Ureter (tissue), 1 donor: Measurements from ENCODE around the gene RAB11FIP3. TPM values are rescaled to one million over a fixed set of nuclear protein-coding genes. Genes with fewer than 3 reads are reported as not detected.
"Not testable (repeated sequence)": the region's sequence is repeated elsewhere in the genome, so short reads cannot be mapped to it uniquely, and the experiment has no call there.

ENCODE experiments used
- DNase-seq: peaks from one replicate; pipeline ENCODE4 v3.0.0-alpha.2; 2020; ENCODE audit warnings: low spot score
- total RNA-seq: library from RNA; stranded (reverse); gene quantifications from one replicate; pipeline ENCODE4 v1.2.4, GENCODE V29; 2023
- donor health status: DM: yes; HTN: yes; CAD: no.

Gene RAB11FIP3, protein sequence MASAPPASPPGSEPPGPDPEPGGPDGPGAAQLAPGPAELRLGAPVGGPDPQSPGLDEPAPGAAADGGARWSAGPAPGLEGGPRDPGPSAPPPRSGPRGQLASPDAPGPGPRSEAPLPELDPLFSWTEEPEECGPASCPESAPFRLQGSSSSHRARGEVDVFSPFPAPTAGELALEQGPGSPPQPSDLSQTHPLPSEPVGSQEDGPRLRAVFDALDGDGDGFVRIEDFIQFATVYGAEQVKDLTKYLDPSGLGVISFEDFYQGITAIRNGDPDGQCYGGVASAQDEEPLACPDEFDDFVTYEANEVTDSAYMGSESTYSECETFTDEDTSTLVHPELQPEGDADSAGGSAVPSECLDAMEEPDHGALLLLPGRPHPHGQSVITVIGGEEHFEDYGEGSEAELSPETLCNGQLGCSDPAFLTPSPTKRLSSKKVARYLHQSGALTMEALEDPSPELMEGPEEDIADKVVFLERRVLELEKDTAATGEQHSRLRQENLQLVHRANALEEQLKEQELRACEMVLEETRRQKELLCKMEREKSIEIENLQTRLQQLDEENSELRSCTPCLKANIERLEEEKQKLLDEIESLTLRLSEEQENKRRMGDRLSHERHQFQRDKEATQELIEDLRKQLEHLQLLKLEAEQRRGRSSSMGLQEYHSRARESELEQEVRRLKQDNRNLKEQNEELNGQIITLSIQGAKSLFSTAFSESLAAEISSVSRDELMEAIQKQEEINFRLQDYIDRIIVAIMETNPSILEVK
- 42.0 TPM for total RNA-seq

DNA sequence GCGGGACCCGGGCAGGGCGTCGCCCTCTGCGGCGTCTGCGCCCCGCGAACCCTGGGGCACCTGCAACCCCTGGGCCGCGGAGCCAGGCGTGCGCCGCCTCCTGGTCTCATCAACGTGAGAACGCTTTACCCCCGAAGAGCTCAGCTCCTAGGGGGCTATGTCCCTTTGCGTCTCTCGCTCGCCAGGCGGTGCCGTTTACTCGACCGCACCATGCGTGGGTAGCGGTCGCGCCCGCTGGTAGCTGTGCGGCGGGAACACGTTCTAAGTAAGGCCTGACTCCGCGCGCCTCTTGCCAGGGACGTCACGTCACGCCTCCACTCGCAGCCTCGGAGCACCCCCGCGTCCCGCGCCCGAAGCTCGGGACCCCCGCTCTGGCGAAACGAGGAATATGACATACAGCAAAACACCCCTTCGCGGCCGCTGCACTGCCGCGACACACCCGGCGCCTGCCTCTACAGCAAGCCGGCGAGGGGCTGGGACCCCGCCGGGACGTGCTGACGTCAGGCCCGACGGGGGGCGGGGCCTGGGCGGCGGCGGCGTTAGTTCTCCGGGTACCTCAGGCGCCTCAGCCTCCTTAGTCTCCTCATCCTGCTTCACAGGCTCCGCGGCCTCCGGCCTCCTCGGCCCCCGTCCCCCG lies at the start of gene RAB11FIP3:
Gene RAB11FIP3 (plus strand): TSS at position 568 of the 637 bp plus-strand sequence. CDS start 358 bp downstream, outside the sequence.
- DNase-seq = peak; percentile 82

DNA sequence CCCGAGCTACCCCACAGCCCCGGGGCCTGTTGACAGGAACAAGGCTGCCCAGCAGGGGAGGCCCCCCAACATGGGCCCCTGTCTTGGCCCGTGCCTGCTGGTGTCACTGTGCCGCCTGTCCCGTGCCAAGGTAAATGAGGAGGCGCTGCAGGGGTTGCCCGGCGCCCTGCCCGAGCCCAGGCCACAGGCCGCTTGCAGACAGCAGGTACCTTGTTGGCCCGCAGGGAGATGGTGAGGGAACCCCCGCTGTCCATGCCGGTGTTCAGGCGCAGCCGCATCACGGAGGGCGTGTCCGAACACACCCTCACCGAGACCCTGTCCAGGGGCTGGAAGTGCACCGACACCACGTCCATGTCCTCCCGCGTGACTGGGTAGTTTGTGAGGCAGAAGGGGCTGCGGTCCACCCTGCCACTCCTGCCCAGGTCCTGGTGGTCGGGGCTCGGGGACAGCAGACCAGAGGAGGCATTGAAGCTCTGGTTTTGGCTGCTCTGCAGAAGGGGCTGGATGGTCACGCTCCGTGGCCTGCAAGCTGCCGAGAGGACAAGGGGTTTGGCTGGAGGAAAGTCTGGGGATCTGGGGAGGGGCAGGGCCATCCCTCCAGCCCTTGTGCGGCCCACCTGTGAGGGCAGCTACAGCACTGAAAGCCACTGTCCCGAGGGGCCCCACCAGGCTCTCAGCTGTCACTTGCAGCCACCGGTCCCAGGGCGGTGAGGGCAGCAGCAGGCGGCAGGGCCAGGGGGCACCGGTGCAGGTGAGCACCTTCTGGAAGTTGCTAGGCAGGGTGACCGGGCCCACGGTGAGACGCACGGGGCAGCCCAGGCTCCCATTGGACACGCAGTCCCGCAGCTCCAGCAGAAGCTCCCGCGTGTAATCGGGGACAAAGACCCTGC lies 49.3 kb upstream of the RAB11FIP3 start:
- no peak for DNase-seq

DNA sequence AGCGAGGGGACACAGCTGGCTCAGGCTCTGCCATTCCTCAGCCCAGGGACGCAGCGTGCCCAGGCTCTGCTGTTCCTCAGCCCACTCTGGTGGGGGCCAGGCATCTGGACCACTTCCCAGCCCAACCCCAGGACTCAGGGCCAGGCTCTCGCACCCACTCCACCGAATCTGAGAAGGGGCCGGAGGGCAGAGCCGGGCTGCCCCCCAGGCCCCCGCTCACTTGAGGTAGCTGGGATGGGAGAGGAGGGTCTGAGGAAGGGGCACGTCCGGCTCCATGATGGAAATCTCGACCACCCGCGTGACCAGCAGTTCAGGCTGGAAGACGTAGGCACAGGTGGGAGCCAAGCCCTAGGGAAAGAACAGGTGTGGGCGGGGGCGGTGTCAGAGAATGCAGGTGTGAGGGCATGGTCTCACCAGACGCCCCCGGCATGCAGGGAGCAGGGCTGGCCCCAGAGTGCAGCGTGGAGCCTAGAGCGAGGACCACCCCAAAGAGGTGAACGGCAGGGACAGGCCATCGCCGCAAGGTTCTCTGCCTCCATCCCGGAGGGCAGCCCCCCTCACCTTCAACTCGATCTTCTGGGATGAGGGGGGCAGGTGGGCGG lies 48.5 kb upstream of the RAB11FIP3 start:
- no peak for DNase-seq

DNA sequence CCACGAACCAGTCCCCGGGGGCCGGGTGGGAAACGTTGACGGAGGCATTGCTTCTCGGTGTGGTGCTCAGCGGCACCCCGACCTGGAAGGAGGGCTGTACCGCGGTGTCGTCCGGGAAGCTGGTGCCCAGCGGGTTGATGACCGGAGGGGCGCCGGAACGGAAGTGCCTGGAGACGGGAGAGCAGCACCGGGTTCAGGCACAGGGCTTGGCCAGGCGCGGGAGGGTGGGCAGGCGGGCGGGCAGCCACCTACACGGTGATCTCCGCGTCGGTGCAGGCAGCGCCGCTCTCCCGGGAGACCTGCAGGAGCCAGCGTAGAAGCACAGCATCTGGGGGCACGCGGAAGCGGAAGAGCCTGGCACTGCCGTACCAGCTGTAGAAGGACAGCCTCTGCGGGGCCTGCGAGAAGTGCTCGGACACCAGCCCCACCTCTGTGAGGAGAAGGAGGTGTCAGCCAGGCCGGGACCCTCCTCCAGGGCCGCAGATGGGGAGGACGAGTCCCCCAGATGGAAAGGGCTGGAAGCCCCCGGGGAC lies 48.0 kb upstream of the RAB11FIP3 start:
- DNase-seq = no peak

DNA sequence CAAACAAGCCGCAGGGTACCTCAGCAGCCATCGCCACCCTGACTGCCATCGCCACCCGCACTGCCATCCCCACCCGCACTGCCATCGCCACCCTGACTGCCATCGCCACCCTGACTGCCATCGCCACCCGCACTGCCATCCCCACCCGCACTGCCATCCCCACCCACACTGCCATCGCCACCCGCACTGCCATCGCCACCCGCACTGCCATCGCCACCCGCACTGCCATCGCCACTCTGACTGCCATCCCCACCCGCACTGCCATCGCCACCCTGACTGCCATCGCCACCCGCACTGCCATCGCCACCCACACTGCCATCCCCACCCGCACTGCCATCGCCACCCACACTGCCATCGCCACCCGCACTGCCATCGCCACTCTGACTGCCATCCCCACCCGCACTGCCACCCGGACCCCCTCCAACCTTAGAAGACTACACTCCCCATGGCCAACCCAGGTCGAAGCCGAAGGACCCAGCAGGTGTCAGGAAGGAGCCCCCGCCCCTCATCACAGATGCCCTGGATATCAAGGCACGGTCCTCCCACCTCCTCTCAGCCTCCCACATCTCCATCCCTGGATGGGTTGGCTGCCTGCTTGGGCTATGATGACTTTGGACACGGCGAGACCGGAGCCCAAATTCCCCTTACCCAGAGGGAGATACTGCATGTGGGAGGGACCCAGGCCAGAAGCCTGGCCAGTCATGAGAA lies 47.2 kb upstream of the RAB11FIP3 start:
- DNase-seq = not testable (repeated sequence)

DNA sequence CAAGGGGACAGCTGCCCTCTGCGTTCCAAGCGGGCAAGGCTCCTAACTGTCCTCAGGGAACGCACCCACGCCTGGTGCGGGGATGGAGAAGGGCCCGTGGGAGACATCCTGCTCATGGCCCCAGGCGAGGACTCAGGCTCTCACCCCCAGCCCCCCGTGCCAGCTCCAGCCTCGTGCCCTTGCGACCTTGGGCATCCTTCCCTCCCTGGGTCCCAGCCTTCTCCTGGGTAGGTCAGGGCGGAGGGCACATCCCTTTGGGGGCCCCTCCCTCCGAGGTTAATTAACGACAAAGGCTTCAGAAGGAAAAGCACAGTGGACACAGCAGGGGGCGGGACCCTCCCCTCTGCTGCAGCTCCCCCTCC lies 46.6 kb upstream of the RAB11FIP3 start:
- DNase-seq = no peak

DNA sequence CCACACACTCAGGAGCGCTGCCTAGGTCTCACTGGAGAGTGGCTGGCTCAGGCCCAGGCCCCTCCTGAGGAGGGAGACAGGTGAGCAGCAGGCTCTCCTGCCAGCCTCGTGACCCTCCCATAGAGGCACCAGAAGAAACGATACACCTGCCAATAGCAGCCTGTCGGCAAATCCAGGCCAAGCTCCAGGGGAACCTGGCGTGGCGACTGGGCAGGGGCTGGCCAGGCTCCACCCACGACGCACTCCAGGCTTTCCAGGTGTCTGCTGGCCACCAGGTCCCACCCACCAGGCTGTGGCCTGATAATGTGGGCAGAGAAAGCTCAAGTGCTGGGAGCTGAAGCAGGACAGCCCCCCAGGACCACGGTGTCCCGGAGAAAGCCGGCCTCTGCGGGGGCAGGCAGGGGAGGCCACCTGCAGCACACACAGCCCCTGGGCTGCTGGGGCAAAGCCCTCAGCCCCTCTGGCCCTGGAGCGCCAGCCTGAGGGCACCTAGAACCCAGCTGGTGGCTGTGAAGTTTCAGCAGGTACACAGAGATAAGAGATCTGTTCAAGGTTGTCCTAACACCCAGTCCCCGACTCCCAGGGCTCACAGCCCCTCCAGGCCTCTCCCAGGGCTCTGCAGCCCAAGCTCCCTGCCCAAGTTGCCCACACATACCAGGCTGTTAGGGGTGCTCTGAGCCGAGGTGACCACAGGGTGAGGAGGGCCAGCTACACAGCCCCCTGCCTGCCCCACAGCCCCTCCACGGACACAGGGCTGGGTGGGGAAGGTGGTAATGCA lies 46.1 kb upstream of the RAB11FIP3 start:
- DNase-seq = no peak

DNA sequence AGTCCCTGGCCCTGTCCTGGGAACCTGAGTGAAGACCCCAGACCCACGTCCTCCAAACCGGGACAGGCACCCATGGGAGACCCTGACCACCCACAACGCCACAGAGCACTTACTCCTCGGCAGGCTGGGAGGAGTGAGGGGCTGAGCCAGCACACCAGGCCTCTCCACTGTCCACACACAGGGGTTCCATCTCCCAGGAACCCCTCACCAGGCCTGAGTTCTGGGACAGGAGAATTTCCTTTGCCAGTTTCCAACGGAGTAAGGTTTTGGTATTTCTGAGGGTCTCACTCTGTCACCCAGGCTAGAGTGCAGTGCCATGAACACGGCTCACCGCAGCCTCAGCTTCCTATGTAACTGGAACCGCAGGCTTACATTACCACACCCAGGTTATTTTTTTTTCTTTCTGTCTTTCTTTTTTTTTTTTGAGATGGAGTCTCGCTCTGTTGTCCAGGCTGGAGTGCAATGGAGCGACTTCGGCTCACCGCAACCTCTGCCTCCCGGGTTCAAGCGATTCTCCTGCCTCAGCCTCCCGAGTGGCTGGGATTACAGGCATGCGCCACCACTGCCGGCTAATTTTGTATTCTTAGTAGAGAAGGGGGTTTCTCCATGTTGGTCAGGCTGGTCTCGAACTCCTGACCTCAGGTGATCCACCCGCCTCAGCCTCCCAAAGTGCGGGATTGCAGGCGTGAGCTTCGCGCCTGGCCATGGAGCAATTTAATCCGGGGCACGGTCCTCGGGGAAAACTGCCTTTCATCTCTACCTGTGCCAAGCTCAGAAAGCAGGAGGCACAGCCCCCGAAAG lies 45.3 kb upstream of the RAB11FIP3 start:
- DNase-seq = no peak

DNA sequence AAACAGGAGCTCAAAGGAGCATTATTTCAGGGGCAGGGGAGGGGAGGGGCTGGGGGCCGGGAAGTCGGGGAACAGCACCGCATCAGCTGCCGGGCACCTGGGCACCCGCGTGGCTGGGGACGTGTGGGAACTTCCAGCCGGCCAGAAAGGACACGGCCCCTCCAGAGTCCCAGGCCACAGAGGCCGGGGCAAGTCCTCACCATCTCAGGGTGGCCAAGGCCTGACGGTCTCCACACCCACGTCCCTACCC lies 44.8 kb upstream of the RAB11FIP3 start:
- DNase-seq = no peak

DNA sequence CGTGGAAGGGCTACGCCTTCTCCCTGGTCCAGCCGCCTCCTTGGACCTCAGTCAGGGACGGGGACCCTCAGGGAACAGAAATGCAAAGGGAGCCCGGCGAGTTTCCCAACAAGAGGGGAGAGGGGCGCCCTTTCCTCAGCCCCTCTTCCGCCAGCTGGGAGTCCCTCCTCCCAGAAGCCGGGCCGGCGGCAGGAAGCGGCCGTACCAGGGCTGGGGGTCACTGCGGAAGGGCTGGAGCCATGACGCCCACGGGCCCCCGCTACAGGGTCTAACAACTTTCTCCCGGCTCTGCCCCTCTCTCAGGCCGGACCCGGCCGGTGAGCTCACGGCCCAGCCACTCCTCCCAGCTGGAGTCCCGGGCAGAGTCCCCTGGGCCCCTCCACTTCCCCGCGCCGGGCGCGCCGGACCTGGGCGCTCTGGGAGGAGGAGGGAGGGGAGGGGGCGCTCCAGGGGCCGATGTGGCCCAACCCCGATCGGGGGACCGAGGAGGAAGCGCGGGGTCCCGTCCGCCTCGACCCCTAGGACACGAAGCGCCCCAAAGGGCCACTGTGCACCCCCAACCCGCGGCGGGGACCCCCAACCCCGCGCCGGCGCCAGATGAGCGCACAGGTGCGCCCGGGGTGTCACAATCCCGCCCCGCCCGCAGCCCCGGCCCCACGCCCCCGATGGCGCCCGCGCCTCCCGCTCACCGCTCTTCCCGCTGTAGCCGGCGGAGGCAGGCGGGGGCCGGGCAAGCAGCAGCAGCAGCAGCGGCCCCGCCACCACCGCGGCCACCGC lies 44.2 kb upstream of the RAB11FIP3 start:
- no peak for DNase-seq

DNA sequence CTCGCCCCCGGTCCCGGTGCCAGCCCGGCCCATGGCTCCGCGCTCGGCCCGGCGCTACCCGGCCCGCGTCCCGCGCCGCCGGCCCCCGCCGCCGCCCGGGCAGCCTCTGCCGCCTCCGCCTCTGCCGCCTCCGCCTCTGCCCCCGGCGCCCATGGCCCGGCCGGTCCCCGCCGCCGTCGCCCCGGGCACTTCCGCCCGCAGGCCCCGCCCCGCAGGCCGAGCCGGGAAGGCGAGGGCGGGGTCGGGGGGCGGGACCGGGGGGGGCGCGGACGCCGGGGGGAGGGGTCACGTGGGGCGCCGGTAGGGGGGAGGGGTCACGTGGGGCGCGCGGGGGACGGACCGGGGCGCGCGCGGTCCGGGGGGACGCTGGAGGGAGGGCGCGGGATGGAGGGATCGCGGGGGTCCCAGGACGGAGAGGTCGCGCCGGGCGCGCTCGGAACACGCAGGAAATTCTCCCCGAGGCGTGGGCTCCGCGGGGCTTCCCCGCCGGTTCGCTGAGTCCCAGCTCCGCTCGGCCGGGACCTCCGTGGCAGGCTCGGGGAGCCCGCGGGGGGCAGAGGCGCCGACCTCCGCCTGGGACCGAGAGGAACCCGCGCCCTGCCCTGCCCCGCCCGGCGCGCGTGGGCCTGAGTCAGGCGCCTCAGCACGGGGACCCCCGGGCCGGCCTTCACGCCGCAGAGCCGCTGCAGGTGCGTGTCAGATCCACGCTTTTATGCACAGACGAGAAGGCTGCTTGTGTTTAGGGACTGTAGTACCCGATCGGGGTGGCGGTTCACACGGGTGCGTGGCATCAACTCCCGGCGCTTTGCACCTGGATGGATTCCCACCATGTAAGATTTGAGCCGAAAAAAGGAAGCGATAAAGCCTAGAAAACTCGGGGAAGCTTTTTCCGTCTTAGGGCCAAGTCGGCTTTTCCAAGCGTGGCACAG lies 43.4 kb upstream of the RAB11FIP3 start, which contains the start of gene PGAP6:
Gene PGAP6 (minus strand): TSS at position 190 of the 929 bp plus-strand sequence. CDS start 157 bp downstream, at position 33.
- no peak for DNase-seq

DNA sequence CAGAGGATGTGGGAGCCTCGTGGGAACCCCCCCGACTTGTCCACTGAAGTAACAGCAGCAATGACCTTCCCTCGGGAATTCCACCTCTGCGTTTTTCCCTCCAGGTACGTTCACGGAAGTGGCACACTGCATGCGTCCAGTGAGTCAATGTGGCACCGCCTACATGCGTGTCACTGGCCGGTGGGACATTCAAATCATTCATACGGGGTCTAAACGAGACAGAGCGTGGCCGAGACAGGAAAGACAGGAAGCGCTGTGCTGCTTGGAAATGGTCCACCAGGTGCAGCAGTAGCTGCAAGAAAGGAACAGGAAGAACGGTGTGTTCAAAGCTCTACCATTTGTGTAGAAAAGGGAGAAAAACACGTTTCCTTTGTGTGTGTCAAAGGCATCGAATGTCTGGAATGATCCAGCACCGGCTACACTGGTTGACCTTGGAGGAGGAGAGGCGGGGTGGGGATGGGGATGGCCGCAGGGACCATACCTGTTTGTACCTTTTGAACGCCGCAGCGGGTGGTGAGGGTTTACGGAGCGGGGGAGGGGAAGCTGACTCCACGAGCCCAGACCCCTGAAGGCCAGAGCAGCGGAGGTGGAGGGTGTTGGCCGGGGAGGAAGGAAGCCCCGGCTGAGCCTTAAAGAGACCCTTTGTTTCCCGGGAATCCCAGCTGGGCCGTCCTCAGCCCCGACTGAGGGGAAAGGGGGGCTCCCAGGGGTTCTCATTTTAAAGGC lies 42.0 kb upstream of the RAB11FIP3 start:
- DNase-seq = peak; percentile 83

DNA sequence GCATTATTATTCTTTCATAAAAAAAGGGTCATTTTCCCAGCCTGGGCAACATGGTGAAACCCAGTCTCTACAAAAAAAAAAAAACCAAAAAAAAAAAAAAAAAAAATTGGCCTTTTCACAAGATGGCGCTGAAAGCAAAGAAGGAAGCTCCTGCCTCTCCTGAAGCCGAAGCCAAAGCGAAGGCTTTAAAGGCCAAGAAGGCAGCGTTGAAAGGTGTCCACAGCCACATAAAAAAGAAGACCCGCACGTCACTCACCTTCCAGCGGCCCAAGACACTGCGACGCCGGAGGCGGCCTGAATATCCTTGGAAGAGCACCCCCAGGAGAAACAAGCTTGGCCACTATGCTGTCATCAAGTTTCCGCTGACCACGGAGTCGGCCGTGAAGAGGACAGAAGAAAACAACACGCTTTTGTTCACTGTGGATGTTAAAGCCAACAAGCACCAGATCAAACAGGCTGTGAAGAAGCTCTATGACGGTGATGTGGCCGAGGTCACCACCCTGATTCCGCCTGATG lies 38.8 kb upstream of the RAB11FIP3 start:
- no peak for DNase-seq

DNA sequence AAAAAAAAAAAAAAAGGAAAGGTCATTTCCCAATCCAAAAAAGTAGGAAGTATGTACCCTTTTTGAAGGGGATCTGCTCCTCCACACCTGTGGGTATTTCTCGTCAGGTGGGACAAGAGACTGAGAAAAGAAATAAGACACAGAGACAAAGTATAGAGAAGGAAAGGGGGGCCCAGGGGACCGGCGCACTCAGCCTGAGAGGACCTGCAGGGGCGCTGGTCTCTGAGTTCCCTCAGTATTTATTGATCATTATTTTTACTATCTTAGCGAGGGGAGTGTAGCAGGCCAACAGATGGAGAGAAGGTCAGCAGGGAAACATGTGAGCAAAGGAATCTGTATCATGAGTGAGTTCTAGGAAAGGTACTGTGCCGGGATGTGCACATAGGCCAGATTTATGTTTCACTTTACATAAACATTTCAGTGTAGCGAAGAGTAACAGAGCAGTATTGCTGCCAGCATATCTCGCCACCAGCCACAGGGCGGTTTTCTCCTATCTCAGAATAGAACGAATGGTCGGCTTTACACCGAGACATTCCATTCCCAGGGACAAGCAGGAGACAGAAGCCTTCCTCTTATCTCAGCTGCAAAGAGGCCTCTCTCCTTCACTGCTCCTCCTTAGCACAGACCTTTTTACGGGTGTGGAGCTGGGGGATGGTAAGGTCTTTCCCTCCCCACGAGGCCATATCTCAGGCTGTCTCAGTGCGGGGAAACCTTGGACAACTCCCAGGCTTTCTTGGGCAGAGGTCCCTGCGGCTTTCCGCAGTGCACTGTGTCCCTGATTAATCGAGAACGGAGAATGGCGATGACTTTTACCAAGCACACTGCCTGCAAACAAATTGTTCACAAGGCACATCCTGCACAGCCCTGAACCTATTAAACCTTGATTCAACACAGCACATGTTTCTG lies 37.4 kb upstream of the RAB11FIP3 start:
- DNase-seq = not testable (repeated sequence)

DNA sequence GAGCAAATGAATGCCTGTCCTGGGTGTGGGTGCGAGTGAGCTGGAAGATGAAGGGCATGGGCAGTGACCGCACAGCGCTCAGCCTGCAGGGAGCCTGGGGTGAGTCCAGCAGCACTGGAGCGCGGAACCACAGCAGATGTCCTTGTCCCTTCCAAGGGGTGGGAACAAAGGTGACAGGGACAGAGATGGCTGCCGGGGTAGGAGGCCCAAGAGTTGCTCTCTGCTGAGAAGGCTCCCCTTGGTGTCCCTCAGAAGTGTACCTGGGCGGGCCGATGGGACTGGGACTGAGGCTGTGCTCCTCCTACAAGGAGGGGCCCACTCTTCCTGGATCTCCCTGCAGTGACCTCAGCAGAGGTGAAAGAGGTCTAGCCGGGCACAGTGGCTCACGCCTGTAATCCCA lies 36.1 kb upstream of the RAB11FIP3 start:
- no peak for DNase-seq
